ENCODE measurements around the gene GGA1. TPM values are rescaled to one million over a fixed set of nuclear protein-coding genes. Genes with fewer than 3 reads are reported as not detected.

Gene GGA1
- polyA plus RNA-seq, 1 of the 3 experiments (the other 2 are of a cell fraction), result 81.1 TPM

DNA sequence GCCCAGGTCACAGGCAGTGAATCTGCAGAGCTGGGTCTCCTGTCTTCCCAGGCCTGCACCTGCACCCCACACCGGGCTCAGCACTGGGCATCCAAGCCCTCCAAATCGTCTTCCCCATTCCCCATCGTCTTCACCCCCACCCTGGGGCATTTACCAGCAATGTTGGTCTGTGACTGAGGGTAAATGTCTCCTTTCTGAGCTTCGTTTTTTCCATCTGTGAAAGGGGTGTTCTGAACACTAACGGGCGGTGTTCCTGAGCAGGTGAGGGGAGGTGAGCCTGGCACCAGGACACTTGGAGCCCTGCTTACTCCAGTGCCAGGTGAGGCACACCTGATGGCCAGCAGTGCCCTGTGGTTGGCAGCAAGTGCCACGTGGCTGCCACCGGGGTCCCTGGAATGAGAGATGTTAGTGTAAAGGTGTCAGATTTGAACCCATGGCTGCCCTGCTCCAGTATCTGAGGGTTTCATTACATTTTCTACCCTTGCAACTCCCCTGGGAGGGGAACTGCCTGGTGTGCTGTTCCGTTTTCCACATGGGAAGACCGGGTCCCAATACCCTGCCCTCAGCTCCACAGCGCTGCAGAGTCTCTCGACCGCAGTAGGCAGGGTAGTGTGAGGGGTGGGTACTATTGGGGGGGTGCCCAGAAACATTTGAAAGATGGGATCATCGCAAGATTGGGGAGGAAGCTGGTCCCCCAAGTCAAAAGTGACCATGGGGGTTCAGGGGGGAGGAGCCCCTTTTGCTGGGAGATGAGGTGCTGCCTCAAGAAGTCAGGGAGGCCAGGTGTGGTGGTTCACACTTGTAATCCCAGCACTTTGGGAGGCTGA is 46.4 kb upstream of the GGA1 start:
- no peak overlapping the region for H2AFZ ChIP-seq (ENCODE audit: low read depth)
- peak overlapping the region; percentile 98 for H3K9ac ChIP-seq
- 86% methylated on average over 13 of the region's 14 CpGs for WGBS (ENCODE audit: low lambda C conversion rate)
- H3K79me2 ChIP-seq (ENCODE audit: insufficient read depth), result peaks cover 67% of the 10 kb centered on the region
- H3K4me1 ChIP-seq (ENCODE audit: control insufficient read depth in 1 of 2, insufficient read depth in 2 of 2, low read depth in 1 of 2, low read length in 1 of 2), result peaks cover 10 to 28% of the 10 kb centered on the region in 2 experiments; a peak in 3 of 4 replicates
- peaks cover 47% of the 10 kb centered on the region for H3F3A ChIP-seq (replicated peaks; ENCODE audit: insufficient read depth)
- peaks cover 4 to 15% of the 10 kb centered on the region in 2 experiments for H3K36me3 ChIP-seq (replicated peaks in 1 of 2; ENCODE audit: control insufficient read depth in 1 of 2, insufficient read depth in 2 of 2, low read length in 1 of 2)
- H3K9me3 ChIP-seq, result no peaks in the 10 kb centered on the region
- no peak for DNase-seq
- ChIA-PET CTCF (interaction anchor here (0.7 to 20.5 kb wide), 39 partner anchors 8 to 438 kb away, joined by 3 to 647 read pairs (median 5); partner anchors contain the start of genes CARD10, LGALS2 and MFNG), POLR2A (interaction anchor here (1.3 kb wide), 1 partner anchor 13 kb away, joined by 4 read pairs; no protein-coding TSS in a partner anchor)
- no peaks in the 10 kb centered on the region for H3K9me2 ChIP-seq
- peaks cover 52% of the 10 kb centered on the region for H4K20me1 ChIP-seq (ENCODE audit: insufficient read depth)
- no peaks in the 10 kb centered on the region for H3K27me3 ChIP-seq (ENCODE audit: insufficient read depth)
- no peak for TF ChIP-seq POLR2AphosphoS5 (IDR thresholded peaks at IDR 0.05; ENCODE audit: low read depth, low read length)
- TF ChIP-seq SIN3A (IDR thresholded peaks at IDR 0.05; ENCODE audit: borderline replicate concordance, low read depth, low read length), result no peak
- TF ChIP-seq GATA2 (CRISPR knock-in tag; IDR thresholded peaks at IDR 0.05), result no peak
- peak overlapping the region in 1 of 2 experiments; percentile 96; a peak in 2 of 4 replicates for H3K27ac ChIP-seq (ENCODE audit: low read depth in 2 of 2, low read length in 1 of 2)
- peak overlapping the region; percentile 99 for H3K4me2 ChIP-seq
- H3K4me3 ChIP-seq (ENCODE audit: low read depth in 2 of 2, low read length in 1 of 2), result peak overlapping the region; percentile 56 to 75; a peak in 3 of 4 replicates

DNA sequence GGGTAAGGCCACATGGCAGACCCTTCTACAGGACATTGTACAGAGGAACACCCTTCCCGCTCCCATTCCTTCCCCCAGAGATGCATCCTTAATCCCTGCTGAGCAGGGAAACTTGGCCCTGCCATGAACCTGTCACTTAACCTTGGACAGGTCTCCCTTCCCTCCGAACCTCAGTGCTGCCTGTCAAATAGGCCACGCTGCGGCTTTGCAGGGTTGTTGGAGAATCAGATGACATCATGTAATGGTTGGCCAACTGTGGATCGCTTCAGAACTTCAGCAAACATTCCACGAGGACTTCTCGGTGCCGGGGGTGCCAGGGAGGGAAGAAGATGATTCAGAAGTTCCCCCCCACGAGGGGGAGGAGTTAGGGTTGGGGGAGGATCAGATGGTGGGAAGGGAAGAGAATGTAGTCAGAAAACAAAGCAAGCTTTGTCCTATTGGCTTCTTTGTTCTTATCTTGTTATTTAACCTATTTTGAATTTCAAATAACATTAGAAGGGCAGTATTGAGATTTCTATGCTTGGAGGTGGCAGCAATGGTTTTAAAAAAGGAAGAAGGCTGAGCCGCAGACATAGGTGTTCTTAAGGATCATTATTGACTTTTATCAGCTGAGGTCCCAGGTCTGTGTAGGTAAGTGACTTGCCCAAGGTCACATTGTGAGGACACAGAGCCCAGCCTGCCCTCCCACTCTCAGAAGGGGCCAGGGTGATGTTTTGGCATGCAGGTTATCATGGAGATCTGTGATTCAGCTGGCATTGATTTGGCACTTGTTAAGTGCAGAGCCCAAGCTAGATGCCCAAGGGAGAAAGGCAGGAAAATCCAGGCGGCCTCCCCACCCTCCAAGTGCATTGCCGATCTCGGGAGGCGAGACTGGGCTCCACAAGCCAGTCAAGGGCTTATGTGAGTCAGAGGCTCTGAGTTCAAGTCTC is 45.2 kb upstream of the GGA1 start:
- peak overlapping the region in 1 of 2 experiments; percentile 54; a peak in 2 of 4 replicates for H3K4me3 ChIP-seq (ENCODE audit: low read depth in 2 of 2, low read length in 1 of 2)
- H3K27ac ChIP-seq (ENCODE audit: low read depth in 2 of 2, low read length in 1 of 2), result peak overlapping the region in 1 of 2 experiments; percentile 96; a peak in 2 of 4 replicates
- H4K20me1 ChIP-seq (ENCODE audit: insufficient read depth), result peaks cover 63% of the 10 kb centered on the region
- peaks cover 7 to 19% of the 10 kb centered on the region in 2 experiments for H3K36me3 ChIP-seq (replicated peaks in 1 of 2; ENCODE audit: control insufficient read depth in 1 of 2, insufficient read depth in 2 of 2, low read length in 1 of 2)
- 17% methylated on average over 10 of the region's 14 CpGs for WGBS (ENCODE audit: low lambda C conversion rate)
- H3K4me1 ChIP-seq (ENCODE audit: control insufficient read depth in 1 of 2, insufficient read depth in 2 of 2, low read depth in 1 of 2, low read length in 1 of 2), result peaks cover 10 to 28% of the 10 kb centered on the region in 2 experiments; a peak in 3 of 4 replicates
- peak overlapping the region; percentile 98 for H3K9ac ChIP-seq
- H3K27me3 ChIP-seq (ENCODE audit: insufficient read depth), result no peaks in the 10 kb centered on the region
- peaks cover 75% of the 10 kb centered on the region for H3K79me2 ChIP-seq (ENCODE audit: insufficient read depth)
- peaks cover 40% of the 10 kb centered on the region for H3F3A ChIP-seq (replicated peaks; ENCODE audit: insufficient read depth)
- H2AFZ ChIP-seq (ENCODE audit: low read depth), result no peak overlapping the region
- peak overlapping the region; percentile 99 for H3K4me2 ChIP-seq
- ChIA-PET POLR2A (no interaction called here), CTCF (interaction anchor here (0.9 to 20.5 kb wide), 9 partner anchors 16 to 172 kb away, joined by 3 to 647 read pairs (median 7); partner anchors contain the start of gene LGALS2)
- no peak for DNase-seq
- no peaks in the 10 kb centered on the region for H3K9me2 ChIP-seq
- H3K9me3 ChIP-seq, result no peaks in the 10 kb centered on the region
- TF ChIP-seq TAF1 (IDR thresholded peaks at IDR 0.05; ENCODE audit: borderline replicate concordance, low read depth, low read length), result no peak
- TF ChIP-seq ELF1 (IDR thresholded peaks at IDR 0.05), result no peak
- peak; percentile 89; the same call in 1 of the 2 replicates for TF ChIP-seq SIN3A (IDR thresholded peaks at IDR 0.05; ENCODE audit: borderline replicate concordance, low read depth, low read length)
- TF ChIP-seq, protein P1, sequence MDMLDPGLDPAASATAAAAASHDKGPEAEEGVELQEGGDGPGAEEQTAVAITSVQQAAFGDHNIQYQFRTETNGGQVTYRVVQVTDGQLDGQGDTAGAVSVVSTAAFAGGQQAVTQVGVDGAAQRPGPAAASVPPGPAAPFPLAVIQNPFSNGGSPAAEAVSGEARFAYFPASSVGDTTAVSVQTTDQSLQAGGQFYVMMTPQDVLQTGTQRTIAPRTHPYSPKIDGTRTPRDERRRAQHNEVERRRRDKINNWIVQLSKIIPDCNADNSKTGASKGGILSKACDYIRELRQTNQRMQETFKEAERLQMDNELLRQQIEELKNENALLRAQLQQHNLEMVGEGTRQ (IDR thresholded peaks at IDR 0.05; ENCODE audit: borderline replicate concordance, low read depth, low read length), result no peak
- no peak for TF ChIP-seq TEAD4 (IDR thresholded peaks at IDR 0.05; ENCODE audit: borderline replicate concordance, insufficient read depth)
- no peak for TF ChIP-seq CHD2 (IDR thresholded peaks at IDR 0.05; ENCODE audit: low read length, partially characterized antibody)
- no peak for TF ChIP-seq MEF2A (IDR thresholded peaks at IDR 0.05; ENCODE audit: borderline replicate concordance, low read depth)
- no peak for TF ChIP-seq GATA2 (CRISPR knock-in tag; IDR thresholded peaks at IDR 0.05)
- TF ChIP-seq, protein P2, sequence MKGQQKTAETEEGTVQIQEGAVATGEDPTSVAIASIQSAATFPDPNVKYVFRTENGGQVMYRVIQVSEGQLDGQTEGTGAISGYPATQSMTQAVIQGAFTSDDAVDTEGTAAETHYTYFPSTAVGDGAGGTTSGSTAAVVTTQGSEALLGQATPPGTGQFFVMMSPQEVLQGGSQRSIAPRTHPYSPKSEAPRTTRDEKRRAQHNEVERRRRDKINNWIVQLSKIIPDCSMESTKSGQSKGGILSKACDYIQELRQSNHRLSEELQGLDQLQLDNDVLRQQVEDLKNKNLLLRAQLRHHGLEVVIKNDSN (IDR thresholded peaks at IDR 0.05; ENCODE audit: borderline replicate concordance, low read depth), result 0 out of 2 replicates have a peak, but pooled peaks have one; percentile 1
- TF ChIP-seq YY1 (IDR thresholded peaks at IDR 0.05; ENCODE audit: low read depth), result no peak
- no peak for TF ChIP-seq SMC3 (IDR thresholded peaks at IDR 0.05; ENCODE audit: low read depth, low read length)
- TF ChIP-seq RAD21 (IDR thresholded peaks at IDR 0.05; ENCODE audit: low read length), result no peak
- no peak for TF ChIP-seq GABPA (IDR thresholded peaks at IDR 0.05; ENCODE audit: low read depth)
- TF ChIP-seq FOSL2 (IDR thresholded peaks at IDR 0.05; ENCODE audit: borderline replicate concordance, low read depth), result peak; percentile 90
- TF ChIP-seq EP300 (IDR thresholded peaks at IDR 0.05; ENCODE audit: borderline replicate concordance in 1 of 2, low read depth in 1 of 2, low read length in 1 of 2), result peak in 1 of 2 experiments; percentile 43; a peak in 1 of 4 replicates
- TF ChIP-seq, protein P3, sequence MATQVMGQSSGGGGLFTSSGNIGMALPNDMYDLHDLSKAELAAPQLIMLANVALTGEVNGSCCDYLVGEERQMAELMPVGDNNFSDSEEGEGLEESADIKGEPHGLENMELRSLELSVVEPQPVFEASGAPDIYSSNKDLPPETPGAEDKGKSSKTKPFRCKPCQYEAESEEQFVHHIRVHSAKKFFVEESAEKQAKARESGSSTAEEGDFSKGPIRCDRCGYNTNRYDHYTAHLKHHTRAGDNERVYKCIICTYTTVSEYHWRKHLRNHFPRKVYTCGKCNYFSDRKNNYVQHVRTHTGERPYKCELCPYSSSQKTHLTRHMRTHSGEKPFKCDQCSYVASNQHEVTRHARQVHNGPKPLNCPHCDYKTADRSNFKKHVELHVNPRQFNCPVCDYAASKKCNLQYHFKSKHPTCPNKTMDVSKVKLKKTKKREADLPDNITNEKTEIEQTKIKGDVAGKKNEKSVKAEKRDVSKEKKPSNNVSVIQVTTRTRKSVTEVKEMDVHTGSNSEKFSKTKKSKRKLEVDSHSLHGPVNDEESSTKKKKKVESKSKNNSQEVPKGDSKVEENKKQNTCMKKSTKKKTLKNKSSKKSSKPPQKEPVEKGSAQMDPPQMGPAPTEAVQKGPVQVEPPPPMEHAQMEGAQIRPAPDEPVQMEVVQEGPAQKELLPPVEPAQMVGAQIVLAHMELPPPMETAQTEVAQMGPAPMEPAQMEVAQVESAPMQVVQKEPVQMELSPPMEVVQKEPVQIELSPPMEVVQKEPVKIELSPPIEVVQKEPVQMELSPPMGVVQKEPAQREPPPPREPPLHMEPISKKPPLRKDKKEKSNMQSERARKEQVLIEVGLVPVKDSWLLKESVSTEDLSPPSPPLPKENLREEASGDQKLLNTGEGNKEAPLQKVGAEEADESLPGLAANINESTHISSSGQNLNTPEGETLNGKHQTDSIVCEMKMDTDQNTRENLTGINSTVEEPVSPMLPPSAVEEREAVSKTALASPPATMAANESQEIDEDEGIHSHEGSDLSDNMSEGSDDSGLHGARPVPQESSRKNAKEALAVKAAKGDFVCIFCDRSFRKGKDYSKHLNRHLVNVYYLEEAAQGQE (IDR thresholded peaks at IDR 0.05; ENCODE audit: low read depth, low read length), result peak; percentile 69; the same call in 1 of the 2 replicates
